ENCODE data around the gene HELZ.

- TF ChIP-seq ELF1 (IDR thresholded peaks at IDR 0.05) (no peak), EP300 (IDR thresholded peaks at IDR 0.05; ENCODE audit: borderline replicate concordance in 1 of 2, low read depth in 1 of 2, low read length in 1 of 2) (no peak), NFIC (IDR thresholded peaks at IDR 0.05; ENCODE audit: borderline replicate concordance) (no peak), REST (IDR thresholded peaks at IDR 0.05; ENCODE audit: low read depth, low read length) (no peak), USF2 (IDR thresholded peaks at IDR 0.05; ENCODE audit: borderline replicate concordance, low read depth, low read length) (no peak), SIN3A (IDR thresholded peaks at IDR 0.05; ENCODE audit: borderline replicate concordance, low read depth, low read length) (no peak), MAX (IDR thresholded peaks at IDR 0.05; ENCODE audit: low read depth) (no peak), PBX3 (IDR thresholded peaks at IDR 0.05) (no peak)
These were observed 222.6 kb downstream of the HELZ start for GRCh38 chr17:67022451-67022810.
